Activated CD8-positive, alpha-beta T cell treated with anti-CD3 and anti-CD28 coated beads for 36 hours (primary cell): ENCODE measurements around the gene FGF1. TPM values are rescaled to one million over a fixed set of nuclear protein-coding genes. Genes with fewer than 3 reads are reported as not detected.

Experiments used
- ATAC-seq: fragments of 200-7000 bp; cut with Tn5 transposase; one replicate; pipeline ENCODE4 v1.10.0; 2021; ENCODE audit warnings: mild to moderate bottlenecking, moderate library complexity
- CTCF ChIA-PET: fragments of 350-600 bp; sonication (Branson Sonifier 250); formaldehyde crosslinking; loops from one replicate; lab custom pipeline; 2021; ENCODE audit warnings: antibody characterized with exemption; lab: Charles Lee
- POLR2A ChIA-PET: fragments of 350-600 bp; sonication (Branson Sonifier 250); formaldehyde crosslinking; loops from one replicate; lab custom pipeline; 2021; ENCODE audit warnings: antibody characterized with exemption; lab: Charles Lee
- DNase-seq: peaks from one replicate; pipeline ENCODE4 v3.0.0-alpha.2; 2020
- H3K27ac Mint-ChIP-seq: one replicate; pipeline ENCODE4 v1.8.0; 2021; ENCODE audit warnings: mild to moderate bottlenecking, mixed read lengths
- H3K27me3 Mint-ChIP-seq: one replicate; pipeline ENCODE4 v1.8.0; 2021; ENCODE audit warnings: mixed read lengths
- H3K36me3 Mint-ChIP-seq: one replicate; pipeline ENCODE4 v1.8.0; 2021; ENCODE audit warnings: low read depth, mixed read lengths
- H3K4me1 Mint-ChIP-seq: one replicate; pipeline ENCODE4 v1.8.0; 2021; ENCODE audit warnings: low read depth, mixed read lengths
- H3K4me3 Mint-ChIP-seq: one replicate; pipeline ENCODE4 v1.8.0; 2021; ENCODE audit warnings: mild to moderate bottlenecking, moderate library complexity, mixed read lengths
- H3K9me3 Mint-ChIP-seq: one replicate; pipeline ENCODE4 v1.8.0; 2021; ENCODE audit warnings: mixed read lengths
- intact Hi-C: fragments of 100-400 bp; cut with micrococcal nuclease; formaldehyde crosslinking; loops from one replicate; pipeline ENCODE4 v1.10.0; 2022
- total RNA-seq, 2 experiments: library from RNA; stranded (reverse); gene quantifications; one replicate each; pipeline ENCODE4 v1.2.3, GENCODE V29; 2021
- TF ChIP-seq, protein P1 (sequence below): fragments of 200-600 bp; IDR thresholded peaks from one replicate; pipeline ENCODE4 v1.8.0; 2022; ENCODE audit warnings: antibody characterized with exemption, mild to moderate bottlenecking

Gene FGF1
- total RNA-seq, 2 experiments from 2014 or later: not detected

DNA sequence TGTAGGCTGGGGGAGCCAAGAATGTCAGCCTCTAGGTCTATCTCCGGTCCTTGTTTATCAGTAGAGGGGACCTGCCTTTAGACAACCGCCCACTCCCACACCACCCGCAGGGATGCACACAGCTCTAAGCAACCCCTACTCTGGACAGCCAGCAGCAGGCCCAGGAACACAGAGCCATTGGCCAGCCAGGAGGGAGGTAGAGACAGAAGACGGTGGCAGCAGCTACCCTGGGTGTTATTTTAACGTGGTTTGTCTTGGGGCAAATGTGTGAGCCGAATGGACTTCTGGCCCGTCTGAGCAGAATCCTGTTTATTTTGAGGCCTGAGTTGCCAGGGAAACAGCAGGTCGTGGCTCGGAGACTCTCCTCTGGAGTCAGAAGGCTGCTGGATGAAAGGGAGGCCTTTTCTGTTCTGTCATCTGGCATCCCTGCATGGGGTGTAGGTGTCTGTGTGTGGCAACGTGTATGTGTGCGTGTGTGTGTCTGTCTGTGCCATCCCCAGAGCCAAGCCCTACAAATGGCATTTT, 382 bp upstream of the FGF1 start:
- intact Hi-C loops: no loop called here
- TF ChIP-seq, protein P1, sequence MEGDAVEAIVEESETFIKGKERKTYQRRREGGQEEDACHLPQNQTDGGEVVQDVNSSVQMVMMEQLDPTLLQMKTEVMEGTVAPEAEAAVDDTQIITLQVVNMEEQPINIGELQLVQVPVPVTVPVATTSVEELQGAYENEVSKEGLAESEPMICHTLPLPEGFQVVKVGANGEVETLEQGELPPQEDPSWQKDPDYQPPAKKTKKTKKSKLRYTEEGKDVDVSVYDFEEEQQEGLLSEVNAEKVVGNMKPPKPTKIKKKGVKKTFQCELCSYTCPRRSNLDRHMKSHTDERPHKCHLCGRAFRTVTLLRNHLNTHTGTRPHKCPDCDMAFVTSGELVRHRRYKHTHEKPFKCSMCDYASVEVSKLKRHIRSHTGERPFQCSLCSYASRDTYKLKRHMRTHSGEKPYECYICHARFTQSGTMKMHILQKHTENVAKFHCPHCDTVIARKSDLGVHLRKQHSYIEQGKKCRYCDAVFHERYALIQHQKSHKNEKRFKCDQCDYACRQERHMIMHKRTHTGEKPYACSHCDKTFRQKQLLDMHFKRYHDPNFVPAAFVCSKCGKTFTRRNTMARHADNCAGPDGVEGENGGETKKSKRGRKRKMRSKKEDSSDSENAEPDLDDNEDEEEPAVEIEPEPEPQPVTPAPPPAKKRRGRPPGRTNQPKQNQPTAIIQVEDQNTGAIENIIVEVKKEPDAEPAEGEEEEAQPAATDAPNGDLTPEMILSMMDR: no peak
- Mint-ChIP-seq H3K9me3 (no peaks in the 10 kb centered on the region), H3K4me3 (no peak overlapping the region), H3K36me3 (no peaks in the 10 kb centered on the region), H3K27ac (no peak overlapping the region), H3K4me1 (no peaks in the 10 kb centered on the region), H3K27me3 (peaks cover 6% of the 10 kb centered on the region)
- DNase-seq (no peak), ATAC-seq (no peak)
- ChIA-PET POLR2A (no interaction called here), CTCF (interaction anchor here (2.9 to 5.8 kb wide), 2 partner anchors 12 to 31 kb away, joined by 13 to 28 read pairs; no protein-coding TSS in a partner anchor)

DNA sequence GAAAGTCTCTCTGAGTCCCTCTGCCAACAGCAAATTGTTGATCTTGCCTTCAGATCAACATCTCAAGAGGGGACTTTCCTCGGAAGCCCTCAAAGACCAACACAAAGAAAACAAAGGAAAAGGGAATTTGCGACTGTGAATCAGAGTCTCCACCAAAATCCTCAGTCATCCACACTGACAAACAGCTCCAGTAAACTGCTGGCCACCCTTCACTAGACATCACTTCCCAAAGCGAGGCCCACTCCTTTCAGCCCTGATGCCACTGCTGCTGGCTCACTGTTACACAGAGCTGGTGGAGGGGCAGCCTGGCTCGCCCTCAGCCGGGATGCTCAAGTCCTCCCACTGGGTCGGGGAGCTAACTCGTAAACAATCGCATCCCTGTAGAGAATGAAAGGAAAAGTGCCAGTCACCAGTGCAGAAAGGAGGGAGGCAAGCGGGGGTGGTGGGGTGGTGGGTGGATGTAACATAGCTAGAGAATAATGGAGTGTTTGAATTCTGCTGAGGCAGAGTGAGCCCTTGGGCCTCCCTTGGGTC, 1.3 kb downstream of the FGF1 start:
- H3K27ac Mint-ChIP-seq: no peak overlapping the region
- no peaks in the 10 kb centered on the region for H3K4me1 Mint-ChIP-seq
- TF ChIP-seq, protein P1: no peak
- H3K4me3 Mint-ChIP-seq: no peak overlapping the region
- no peaks in the 10 kb centered on the region for H3K36me3 Mint-ChIP-seq
- no peak for ATAC-seq
- ChIA-PET CTCF (interaction anchor here (2.9 to 5.8 kb wide), 2 partner anchors 14 to 29 kb away, joined by 13 to 28 read pairs; no protein-coding TSS in a partner anchor), POLR2A (no interaction called here)
- no peaks in the 10 kb centered on the region for H3K9me3 Mint-ChIP-seq
- intact Hi-C loops: no loop called here
- no peak for DNase-seq
- H3K27me3 Mint-ChIP-seq: peaks cover 6% of the 10 kb centered on the region

DNA sequence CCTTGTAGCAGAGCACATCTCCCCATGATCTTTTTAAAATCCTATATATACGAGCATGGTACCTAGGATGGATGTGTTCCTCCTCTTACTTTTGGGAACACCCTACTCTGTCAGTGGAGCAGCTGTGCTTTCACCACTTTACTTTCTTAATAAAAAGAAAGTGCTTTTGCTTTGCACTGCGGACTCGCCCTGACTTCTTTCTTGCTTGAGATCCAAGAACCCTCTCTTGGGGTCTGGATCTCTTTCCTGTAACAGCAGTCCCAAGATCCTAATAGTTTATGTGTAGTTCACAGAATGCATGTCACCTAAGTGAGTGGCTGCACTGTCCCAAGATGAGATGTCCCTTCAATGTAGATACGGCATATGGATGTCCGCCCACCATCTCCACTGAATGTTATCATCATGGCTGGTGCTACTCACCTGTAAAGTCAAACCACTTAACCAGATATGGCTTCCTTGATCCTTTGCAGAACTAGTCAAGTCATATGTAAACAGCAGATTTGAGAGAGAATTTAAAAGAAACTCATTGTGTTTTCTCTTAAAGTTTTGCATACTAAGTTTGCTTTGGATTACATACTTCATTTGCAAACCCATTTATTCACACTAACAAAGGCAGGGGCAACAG, 1.9 kb downstream of the FGF1 start:
- H3K27ac Mint-ChIP-seq: no peak overlapping the region
- no peaks in the 10 kb centered on the region for H3K36me3 Mint-ChIP-seq
- intact Hi-C loops: no loop called here
- H3K27me3 Mint-ChIP-seq: peaks cover 3% of the 10 kb centered on the region
- ChIA-PET POLR2A (no interaction called here), CTCF (interaction anchor here (5.8 kb wide), 1 partner anchor 15 kb away, joined by 28 read pairs; no protein-coding TSS in a partner anchor)
- no peak for ATAC-seq
- H3K9me3 Mint-ChIP-seq: no peaks in the 10 kb centered on the region
- DNase-seq: no peak
- H3K4me3 Mint-ChIP-seq: no peak overlapping the region
- TF ChIP-seq, protein P1: no peak
- no peaks in the 10 kb centered on the region for H3K4me1 Mint-ChIP-seq

DNA sequence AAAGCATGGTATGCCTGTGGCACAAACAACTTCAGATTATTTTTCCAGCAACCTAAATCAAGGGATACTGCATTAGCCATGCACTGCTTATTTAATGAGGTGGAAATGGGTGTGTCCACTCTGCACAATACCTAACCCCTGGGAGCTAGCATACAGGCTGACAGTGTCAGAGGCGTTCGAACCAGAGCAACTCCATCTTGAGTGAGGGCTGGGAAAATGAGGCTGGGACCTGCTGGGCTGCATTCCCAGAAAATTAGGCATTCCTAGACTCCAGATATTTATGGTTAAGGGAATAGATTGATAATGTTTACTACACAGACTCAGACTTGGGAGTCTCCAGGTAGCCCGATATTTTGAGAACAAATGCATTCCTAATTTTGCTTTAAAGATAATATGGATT, 2.8 kb downstream of the FGF1 start:
- Mint-ChIP-seq H3K27me3 (peaks cover 2% of the 10 kb centered on the region), H3K9me3 (no peaks in the 10 kb centered on the region), H3K36me3 (no peaks in the 10 kb centered on the region), H3K4me1 (no peaks in the 10 kb centered on the region), H3K4me3 (no peak overlapping the region), H3K27ac (no peak overlapping the region)
- ChIA-PET POLR2A (no interaction called here), CTCF (interaction anchor here (1.4 to 2.2 kb wide), 2 partner anchors 16 to 28 kb away, joined by 4 to 9 read pairs; no protein-coding TSS in a partner anchor)
- DNase-seq (no peak), ATAC-seq (no peak)
- TF ChIP-seq, protein P1: no peak
- intact Hi-C loops: no loop called here
